ENCODE data around the gene CELSR1. TPM values are rescaled to one million over a fixed set of nuclear protein-coding genes. Genes with fewer than 3 reads are reported as not detected.

Gene CELSR1
- total RNA-seq, 2 donors from 2014 or later: 24.2 to 38.2 TPM

DNA sequence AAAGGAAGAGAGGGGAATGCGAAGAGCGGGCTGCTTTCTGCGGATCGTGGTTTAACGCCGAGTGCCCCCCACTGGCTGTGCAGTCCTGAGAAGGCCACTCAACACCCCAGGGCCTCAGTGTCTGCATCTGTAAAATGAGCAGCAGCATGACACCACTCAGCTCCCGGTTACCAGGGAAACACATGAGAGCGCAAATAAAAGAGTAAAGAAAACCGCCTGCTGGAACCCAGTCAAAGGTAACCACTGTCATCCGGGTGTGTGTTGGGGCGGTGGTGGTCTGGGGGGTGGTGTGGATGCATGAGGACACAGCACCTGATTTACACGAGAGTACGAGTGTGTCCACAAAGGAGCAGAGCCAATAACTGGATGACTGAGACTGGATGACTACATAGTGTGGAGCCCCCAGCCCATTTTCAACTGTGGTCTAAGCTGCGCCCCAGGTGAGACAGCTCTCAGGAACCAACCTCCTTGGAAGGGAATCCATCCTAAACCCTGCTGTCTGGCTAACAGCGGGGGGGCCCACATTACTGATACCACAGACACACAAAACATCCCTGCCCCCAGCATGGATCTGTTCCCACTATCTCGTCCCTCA lies 5.7 kb downstream of the CELSR1 start:
- intact Hi-C loops (cut with DNase I): no loop called here
- Histone ChIP-seq H3K4me1 (replicated peaks) (peaks cover 12% of the 10 kb centered on the region), H3K27me3 (replicated peaks; ENCODE audit: insufficient read depth) (no peaks in the 10 kb centered on the region), H3K4me3 (no peak overlapping the region), H3K9me3 (no peaks in the 10 kb centered on the region), H3K36me3 (no peaks in the 10 kb centered on the region), H3K27ac (no peak overlapping the region)
- WGBS: 79% methylated on average over 16 of the region's 16 CpGs
- DNase-seq (ENCODE audit: low spot score): no peak
- TF ChIP-seq, protein P1, sequence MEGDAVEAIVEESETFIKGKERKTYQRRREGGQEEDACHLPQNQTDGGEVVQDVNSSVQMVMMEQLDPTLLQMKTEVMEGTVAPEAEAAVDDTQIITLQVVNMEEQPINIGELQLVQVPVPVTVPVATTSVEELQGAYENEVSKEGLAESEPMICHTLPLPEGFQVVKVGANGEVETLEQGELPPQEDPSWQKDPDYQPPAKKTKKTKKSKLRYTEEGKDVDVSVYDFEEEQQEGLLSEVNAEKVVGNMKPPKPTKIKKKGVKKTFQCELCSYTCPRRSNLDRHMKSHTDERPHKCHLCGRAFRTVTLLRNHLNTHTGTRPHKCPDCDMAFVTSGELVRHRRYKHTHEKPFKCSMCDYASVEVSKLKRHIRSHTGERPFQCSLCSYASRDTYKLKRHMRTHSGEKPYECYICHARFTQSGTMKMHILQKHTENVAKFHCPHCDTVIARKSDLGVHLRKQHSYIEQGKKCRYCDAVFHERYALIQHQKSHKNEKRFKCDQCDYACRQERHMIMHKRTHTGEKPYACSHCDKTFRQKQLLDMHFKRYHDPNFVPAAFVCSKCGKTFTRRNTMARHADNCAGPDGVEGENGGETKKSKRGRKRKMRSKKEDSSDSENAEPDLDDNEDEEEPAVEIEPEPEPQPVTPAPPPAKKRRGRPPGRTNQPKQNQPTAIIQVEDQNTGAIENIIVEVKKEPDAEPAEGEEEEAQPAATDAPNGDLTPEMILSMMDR (IDR thresholded peaks at IDR 0.05): no peak
- TF ChIP-seq POLR2AphosphoS5 (IDR thresholded peaks at IDR 0.05): no peak
- TF ChIP-seq POLR2A (IDR thresholded peaks at IDR 0.05): no peak

DNA sequence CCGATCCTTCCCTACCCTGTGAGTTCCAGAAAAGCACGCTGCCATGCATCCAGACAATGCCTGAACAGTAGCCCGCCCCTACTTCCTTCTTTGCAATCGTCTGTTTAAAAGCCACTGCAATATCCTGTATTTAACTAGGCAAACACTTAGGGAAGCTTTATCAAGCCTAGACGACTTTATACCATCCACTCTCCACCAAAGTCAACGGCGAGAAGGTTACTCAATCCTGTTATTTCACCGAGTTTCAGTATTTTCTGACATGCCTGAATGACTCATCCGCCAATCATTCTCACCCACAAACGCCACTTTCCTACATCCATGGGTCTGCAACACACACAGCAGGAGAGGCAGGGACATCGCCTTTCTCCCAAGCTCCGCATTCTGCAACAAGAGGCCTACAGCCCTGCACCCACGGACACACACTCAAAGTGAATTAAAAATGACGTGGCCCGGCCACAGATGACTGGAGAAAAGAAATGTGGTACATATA lies 9.3 kb downstream of the CELSR1 start:
- H3K27ac ChIP-seq: no peak overlapping the region

DNA sequence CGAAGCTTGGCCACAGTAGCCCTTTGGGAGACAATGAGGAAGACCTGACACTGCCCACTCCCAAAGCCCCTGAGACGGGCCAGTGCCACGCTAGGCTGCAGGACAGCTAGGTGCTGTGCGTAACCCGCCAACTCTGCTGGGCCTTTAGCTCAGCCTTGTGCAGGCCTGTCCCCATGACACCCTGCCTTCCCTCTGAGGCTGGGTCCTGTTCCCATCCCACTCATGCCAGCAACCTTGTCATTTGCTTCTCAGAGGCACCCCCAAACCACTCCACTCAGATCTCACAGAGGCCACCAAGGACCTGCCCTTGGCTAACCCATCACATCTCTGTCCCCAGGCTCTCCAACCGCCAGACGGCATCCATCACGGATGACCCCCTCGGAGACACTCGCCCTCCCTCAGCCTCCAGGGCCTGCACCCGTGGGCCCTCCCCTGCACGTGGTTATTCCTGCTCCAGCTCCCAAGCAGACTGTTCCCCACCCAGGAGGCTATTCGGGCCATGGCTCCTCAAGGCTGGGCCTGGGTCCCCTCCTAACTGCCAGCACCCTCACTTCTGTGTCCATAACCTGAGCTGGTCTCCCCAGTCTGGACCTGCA lies 11.1 kb downstream of the CELSR1 start:
- intact Hi-C loops (cut with DNase I): no loop called here
- TF ChIP-seq, protein P1 (IDR thresholded peaks at IDR 0.05): no peak
- TF ChIP-seq POLR2A (IDR thresholded peaks at IDR 0.05) (no peak), POLR2AphosphoS5 (IDR thresholded peaks at IDR 0.05) (no peak)
- H3K36me3 ChIP-seq: no peaks in the 10 kb centered on the region
- peak overlapping the region; percentile 61 to 74 for H3K27ac ChIP-seq
- H3K4me3 ChIP-seq: no peak overlapping the region
- H3K4me1 ChIP-seq (replicated peaks): peaks cover 18% of the 10 kb centered on the region
- no peak for DNase-seq (ENCODE audit: low spot score)
- H3K9me3 ChIP-seq: no peaks in the 10 kb centered on the region
- 71% methylated on average over 13 of the region's 13 CpGs for WGBS
- H3K27me3 ChIP-seq (replicated peaks; ENCODE audit: insufficient read depth): no peaks in the 10 kb centered on the region

More for the DNA sequence above, 9.3 kb downstream of the CELSR1 start:
- WGBS: 58% methylated on average over 15 of the region's 15 CpGs
- DNase-seq (ENCODE audit: low spot score): peak; percentile 34
- peaks cover 18% of the 10 kb centered on the region for H3K4me1 ChIP-seq (replicated peaks)
- no peaks in the 10 kb centered on the region for H3K9me3 ChIP-seq
- no peaks in the 10 kb centered on the region for H3K36me3 ChIP-seq
- TF ChIP-seq POLR2AphosphoS5 (IDR thresholded peaks at IDR 0.05) (no peak), POLR2A (IDR thresholded peaks at IDR 0.05) (no peak)
- TF ChIP-seq, protein P1 (IDR thresholded peaks at IDR 0.05): no peak
- no peak overlapping the region for H3K4me3 ChIP-seq
- no peaks in the 10 kb centered on the region for H3K27me3 ChIP-seq (replicated peaks; ENCODE audit: insufficient read depth)
- intact Hi-C loops (cut with DNase I): no loop called here

DNA sequence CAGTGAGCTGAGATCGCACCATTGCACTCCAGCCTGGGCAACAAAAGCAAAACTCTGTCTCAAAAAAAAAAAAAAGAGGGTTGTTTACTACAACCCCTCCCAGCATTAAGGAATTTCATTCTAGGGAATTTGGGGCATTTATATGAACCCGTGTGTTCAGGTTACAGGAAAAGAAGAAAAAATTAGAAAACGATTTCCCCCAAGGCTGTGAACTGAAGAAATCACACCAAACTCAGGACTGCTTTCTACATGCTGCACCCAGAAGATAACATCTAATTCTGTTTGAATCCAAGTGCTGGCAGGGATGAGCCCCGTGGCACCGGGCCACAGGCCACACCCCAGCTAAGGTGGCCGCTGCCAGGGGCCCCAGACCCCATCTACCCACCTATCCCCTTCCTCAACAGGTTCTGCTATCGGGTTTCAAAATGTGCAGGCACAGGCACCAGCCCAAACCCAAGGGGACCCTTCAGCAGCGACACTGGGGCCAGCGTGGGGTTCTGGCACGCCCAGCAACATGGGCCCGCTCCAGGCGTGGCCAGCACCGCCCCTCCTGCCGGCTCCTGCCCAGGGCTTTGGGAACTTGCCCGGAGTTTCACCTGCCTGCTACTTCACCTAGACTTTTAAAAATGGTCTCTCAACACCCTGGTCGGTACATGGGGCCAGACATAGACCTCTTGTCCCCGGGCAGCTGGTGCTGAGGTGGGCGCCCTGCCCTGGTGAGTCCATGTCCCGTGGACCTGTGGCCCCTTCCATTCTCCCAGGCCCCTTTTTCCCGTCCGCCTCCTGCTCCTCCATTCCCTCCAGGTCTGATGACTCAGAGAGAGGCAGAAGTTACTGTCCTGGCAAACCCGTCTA lies 11.8 kb downstream of the CELSR1 start:
- H3K4me3 ChIP-seq: peak overlapping the region in 1 of 2 donors; percentile 19
- WGBS: 33% methylated on average over 22 of the region's 22 CpGs
- peak; percentile 79 for DNase-seq (ENCODE audit: low spot score)

More for the DNA sequence above, 11.8 kb downstream of the CELSR1 start:
- Histone ChIP-seq H3K27ac (peak overlapping the region; percentile 61 to 74), H3K27me3 (replicated peaks; ENCODE audit: insufficient read depth) (no peaks in the 10 kb centered on the region), H3K9me3 (no peaks in the 10 kb centered on the region), H3K4me1 (replicated peaks) (peaks cover 18% of the 10 kb centered on the region), H3K36me3 (no peaks in the 10 kb centered on the region)
- peak; percentile 38 for TF ChIP-seq POLR2AphosphoS5 (IDR thresholded peaks at IDR 0.05)
- TF ChIP-seq POLR2A (IDR thresholded peaks at IDR 0.05): no peak
- TF ChIP-seq, protein P1 (IDR thresholded peaks at IDR 0.05): peak in 1 of 4 experiments; percentile 5
- intact Hi-C loops (cut with DNase I): no loop called here
